Renal cortical epithelial cell (primary cell): Measurements from ENCODE around the gene C10orf53. TPM values are rescaled to one million over a fixed set of nuclear protein-coding genes. Genes with fewer than 3 reads are reported as not detected.
"Not testable (repeated sequence)": the region's sequence is repeated elsewhere in the genome, so short reads cannot be mapped to it uniquely, and the experiment has no call there.

Source experiments
- DNase-seq: peaks from one replicate; pipeline ENCODE4 v3.0.0-alpha.2; 2011; ENCODE audit warnings: low read depth
- total RNA-seq: library from RNA; depleted of rRNA; stranded (reverse); fragments of >200 nt; gene quantifications from 2 replicates; pipeline ENCODE4 v1.2.3, GENCODE V29; 2014

C10orf53 gene
- total RNA-seq, 1 donor from 2014 or later: not detected

GRCh38 chr10:49688261-49688846 is 8.9 kb downstream of the C10orf53 start:
- no peak for DNase-seq

- no peak for DNase-seq
These were observed 9.5 kb downstream of the C10orf53 start for GRCh38 chr10:49688920-49689319.

- DNase-seq: no peak
These were observed 10.5 kb downstream of the C10orf53 start for GRCh38 chr10:49689882-49690510.

- peak; percentile 3 for DNase-seq
These were observed 11.4 kb downstream of the C10orf53 start for GRCh38 chr10:49690698-49691356.

GRCh38 chr10:49691588-49691987 is 12.1 kb downstream of the C10orf53 start:
- no peak for DNase-seq

- DNase-seq: no peak
These were observed 15.0 kb downstream of the C10orf53 start for GRCh38 chr10:49694466-49694865.

- no peak for DNase-seq
These were observed 16.9 kb downstream of the C10orf53 start for GRCh38 chr10:49696311-49696710.

GRCh38 chr10:49698679-49699078 is 19.2 kb downstream of the C10orf53 start:
- DNase-seq: no peak

GRCh38 chr10:49700211-49700610 is 20.8 kb downstream of the C10orf53 start:
- DNase-seq: no peak

- DNase-seq: no peak
These were observed 21.5 kb downstream of the C10orf53 start for GRCh38 chr10:49700997-49701396.

GRCh38 chr10:49707585-49707984 is 28.1 kb downstream of the C10orf53 start:
- DNase-seq: no peak

- DNase-seq: no peak
These were observed 30.5 kb downstream of the C10orf53 start for GRCh38 chr10:49709934-49710333.

GRCh38 chr10:49710966-49711365 is 31.5 kb downstream of the C10orf53 start:
- no peak for DNase-seq

GRCh38 chr10:49711481-49711880 is 32.0 kb downstream of the C10orf53 start:
- no peak for DNase-seq

- DNase-seq: no peak
These were observed 33.8 kb downstream of the C10orf53 start for GRCh38 chr10:49713266-49713665.

- DNase-seq: not testable (repeated sequence)
These were observed 35.7 kb downstream of the C10orf53 start for GRCh38 chr10:49715157-49715556.

- DNase-seq: no peak
These were observed 47.1 kb downstream of the C10orf53 start for GRCh38 chr10:49726593-49726992.

GRCh38 chr10:49733866-49734265 is 54.4 kb downstream of the C10orf53 start:
- DNase-seq: no peak

GRCh38 chr10:49734676-49735075 is 55.2 kb downstream of the C10orf53 start:
- peak; percentile 25 for DNase-seq

- DNase-seq: no peak
These were observed 55.7 kb downstream of the C10orf53 start for GRCh38 chr10:49735161-49735560.

- DNase-seq: no peak
These were observed 56.6 kb downstream of the C10orf53 start for GRCh38 chr10:49735848-49736563.

- DNase-seq: no peak
These were observed 57.2 kb downstream of the C10orf53 start for GRCh38 chr10:49736564-49737113.
